Muscle layer of duodenum (tissue), 2 donors: Measurements from ENCODE around the gene MRPL39.
"Not testable (repeated sequence)": the region's sequence is repeated elsewhere in the genome, so short reads cannot be mapped to it uniquely, and the experiment has no call there.

Source experiments
- H3K27ac ChIP-seq: one replicate; pipeline ENCODE4 v1.7.0; 2013; ENCODE audit warnings: mild to moderate bottlenecking, low read length
- H3K27me3 ChIP-seq: one replicate; pipeline ENCODE4 v1.7.0; 2013; ENCODE audit warnings: low read depth, mild to moderate bottlenecking, control low read depth, low read length
- H3K36me3 ChIP-seq, 2 donors: one replicate each; pipeline ENCODE4 v1.7.0; 2013; ENCODE audit warnings: low read length in 2 of 2, control low read depth in 1 of 2, mild to moderate bottlenecking in 1 of 2; ENCODE audit not compliant: insufficient read depth in 2 of 2, control insufficient read depth in 1 of 2
- H3K4me1 ChIP-seq, 2 donors: one replicate each; pipeline ENCODE4 v1.7.0; 2013; ENCODE audit warnings: low read length in 2 of 2, mild to moderate bottlenecking in 2 of 2, control low read depth in 1 of 2, moderate library complexity in 1 of 2; ENCODE audit not compliant: insufficient read depth in 2 of 2, control insufficient read depth in 1 of 2
- H3K4me3 ChIP-seq, 2 donors: one replicate each; pipeline ENCODE4 v1.7.0; 2013; ENCODE audit warnings: low read length in 2 of 2, low read depth in 1 of 2, mild to moderate bottlenecking in 1 of 2
- H3K9me3 ChIP-seq, 2 donors: one replicate each; pipeline ENCODE4 v1.7.0; 2013; ENCODE audit warnings: low read length in 2 of 2, control low read depth in 1 of 2, mild to moderate bottlenecking in 1 of 2; ENCODE audit not compliant: control insufficient read depth in 1 of 2
- donor health status: healthy.

The MRPL39 gene

DNA sequence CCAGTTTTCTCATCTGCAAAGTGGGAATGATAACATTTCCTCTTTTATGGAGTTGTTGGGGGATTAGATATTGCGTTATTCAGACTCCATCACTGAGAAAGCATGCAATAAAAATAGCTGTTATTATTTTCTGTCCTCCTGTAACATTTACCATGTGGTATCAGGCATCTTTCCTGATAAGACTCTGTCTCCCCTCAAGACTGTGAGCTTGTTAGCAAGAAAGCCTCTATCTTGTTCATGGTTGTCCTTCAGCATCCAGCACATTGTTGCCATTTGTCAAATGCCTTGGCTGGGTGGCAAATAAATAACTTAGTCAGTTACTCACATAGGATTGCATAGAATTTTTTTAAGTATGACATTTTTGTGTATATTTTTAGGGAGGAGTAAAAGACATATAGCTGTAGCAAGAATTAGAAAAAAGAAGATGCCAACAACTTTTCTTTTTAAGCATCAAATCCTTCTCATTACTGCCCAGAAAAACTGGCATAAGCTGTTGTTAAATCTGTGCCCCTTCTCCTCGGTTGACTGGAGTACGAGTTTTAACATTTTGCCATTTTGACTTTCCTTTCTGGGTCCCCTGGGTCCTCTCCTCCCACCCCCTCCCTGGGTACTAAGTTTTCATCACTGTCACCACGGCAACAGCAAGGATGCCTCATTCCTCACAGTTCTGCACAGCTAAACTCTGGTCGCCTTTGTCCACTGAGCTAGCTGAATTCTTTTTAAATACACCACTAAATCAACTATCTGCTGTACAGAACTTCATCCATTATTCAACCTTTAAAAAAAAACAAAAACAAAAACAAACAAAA lies 30.8 kb upstream of the MRPL39 start:
- Histone ChIP-seq H3K27ac (no peak overlapping the region), H3K36me3 (no peaks in the 10 kb centered on the region), H3K27me3 (no peaks in the 10 kb centered on the region), H3K4me1 (peaks cover 0 to 8% of the 10 kb centered on the region in 2 donors), H3K4me3 (peak overlapping the region; percentile 72 to 89), H3K9me3 (no peaks in the 10 kb centered on the region)

DNA sequence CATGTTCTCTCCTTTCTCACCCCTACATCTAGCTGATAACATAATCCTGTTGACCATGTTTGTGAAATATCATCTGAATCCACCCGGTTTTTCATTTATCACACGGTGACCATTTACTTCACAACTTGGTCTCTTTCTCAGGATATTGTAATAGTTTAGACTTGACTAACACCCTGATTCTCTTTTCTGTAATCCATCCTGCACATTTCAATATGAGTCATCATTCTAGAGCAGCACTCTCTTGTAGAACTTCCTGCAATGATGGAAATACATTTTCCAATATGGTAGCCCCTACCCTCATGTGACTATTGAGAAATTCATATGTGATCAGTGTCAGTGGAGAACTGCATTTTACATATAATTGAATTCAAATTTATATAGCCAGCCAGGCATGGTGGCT lies 29.4 kb upstream of the MRPL39 start:
- H3K4me1 ChIP-seq: peaks cover 0 to 8% of the 10 kb centered on the region in 2 donors
- no peak overlapping the region for H3K27ac ChIP-seq
- no peaks in the 10 kb centered on the region for H3K36me3 ChIP-seq
- no peaks in the 10 kb centered on the region for H3K9me3 ChIP-seq
- H3K4me3 ChIP-seq: no peak overlapping the region
- no peaks in the 10 kb centered on the region for H3K27me3 ChIP-seq

DNA sequence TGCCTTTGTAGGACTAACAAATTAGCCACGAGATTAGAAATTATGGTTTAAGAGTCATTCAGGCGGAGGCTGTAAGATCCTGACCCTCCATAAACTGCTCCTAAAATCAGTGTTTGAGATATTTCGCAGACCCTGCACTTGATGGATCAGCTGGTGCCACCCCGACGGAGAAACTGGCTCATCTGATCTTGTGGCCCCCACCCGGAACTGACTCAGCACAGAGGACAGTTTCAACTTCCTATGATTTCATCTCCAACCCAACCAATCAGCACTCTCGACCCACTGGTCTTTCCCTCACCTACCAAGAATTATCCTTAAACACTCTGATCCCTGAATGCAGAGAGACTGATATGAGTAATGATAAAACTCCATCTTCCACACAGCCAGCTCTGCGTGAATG lies 28.0 kb upstream of the MRPL39 start:
- H3K27me3 ChIP-seq: no peaks in the 10 kb centered on the region
- no peaks in the 10 kb centered on the region for H3K36me3 ChIP-seq
- H3K4me3 ChIP-seq: no peak overlapping the region
- peaks cover 0 to 8% of the 10 kb centered on the region in 2 donors for H3K4me1 ChIP-seq
- no peak overlapping the region for H3K27ac ChIP-seq
- no peaks in the 10 kb centered on the region for H3K9me3 ChIP-seq

DNA sequence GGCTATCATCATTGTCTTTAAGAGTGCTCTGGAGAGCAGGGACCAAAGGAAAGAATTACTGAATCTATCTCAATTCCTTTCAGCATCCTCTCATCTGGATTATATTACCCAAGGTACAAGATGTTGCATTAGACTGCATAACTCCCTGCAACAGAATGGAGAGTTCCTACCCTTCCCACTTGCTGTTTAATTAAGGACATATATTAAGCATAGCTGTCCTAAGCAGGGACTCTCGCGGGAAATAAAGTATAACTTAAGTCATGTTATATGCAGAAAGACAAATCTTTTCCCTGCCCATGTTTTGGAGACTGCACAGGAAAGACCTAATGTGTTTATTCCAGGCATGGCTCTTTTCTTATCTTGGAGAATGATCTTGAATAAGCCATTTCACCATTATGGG lies 25.0 kb upstream of the MRPL39 start:
- no peaks in the 10 kb centered on the region for H3K4me1 ChIP-seq
- no peaks in the 10 kb centered on the region for H3K9me3 ChIP-seq
- H3K27me3 ChIP-seq: no peaks in the 10 kb centered on the region
- H3K4me3 ChIP-seq: no peak overlapping the region
- no peak overlapping the region for H3K27ac ChIP-seq
- H3K36me3 ChIP-seq: no peaks in the 10 kb centered on the region

DNA sequence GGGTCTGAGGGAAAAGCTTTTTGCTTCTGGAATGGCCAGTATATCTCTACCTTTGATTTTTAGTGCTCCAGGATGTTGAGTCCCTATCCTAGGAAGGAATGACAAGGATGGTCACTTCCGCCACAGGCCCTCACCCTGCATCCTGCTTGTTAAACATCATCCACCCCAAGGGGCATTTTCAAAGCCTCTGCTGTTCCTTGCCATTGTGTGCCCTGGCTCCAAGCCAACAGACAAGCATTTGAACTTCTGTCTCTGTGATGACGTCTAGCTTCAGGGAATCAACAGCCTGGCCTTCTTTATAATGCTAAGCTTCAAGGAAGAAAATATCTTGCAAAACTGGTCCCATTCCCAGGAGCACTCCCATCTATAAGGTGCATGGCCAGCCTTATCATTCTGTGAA lies 19.5 kb upstream of the MRPL39 start:
- Histone ChIP-seq H3K27ac (peak overlapping the region; percentile 4), H3K27me3 (no peaks in the 10 kb centered on the region), H3K4me3 (no peak overlapping the region), H3K36me3 (no peaks in the 10 kb centered on the region), H3K4me1 (peaks cover 0 to 5% of the 10 kb centered on the region in 2 donors), H3K9me3 (no peaks in the 10 kb centered on the region)

DNA sequence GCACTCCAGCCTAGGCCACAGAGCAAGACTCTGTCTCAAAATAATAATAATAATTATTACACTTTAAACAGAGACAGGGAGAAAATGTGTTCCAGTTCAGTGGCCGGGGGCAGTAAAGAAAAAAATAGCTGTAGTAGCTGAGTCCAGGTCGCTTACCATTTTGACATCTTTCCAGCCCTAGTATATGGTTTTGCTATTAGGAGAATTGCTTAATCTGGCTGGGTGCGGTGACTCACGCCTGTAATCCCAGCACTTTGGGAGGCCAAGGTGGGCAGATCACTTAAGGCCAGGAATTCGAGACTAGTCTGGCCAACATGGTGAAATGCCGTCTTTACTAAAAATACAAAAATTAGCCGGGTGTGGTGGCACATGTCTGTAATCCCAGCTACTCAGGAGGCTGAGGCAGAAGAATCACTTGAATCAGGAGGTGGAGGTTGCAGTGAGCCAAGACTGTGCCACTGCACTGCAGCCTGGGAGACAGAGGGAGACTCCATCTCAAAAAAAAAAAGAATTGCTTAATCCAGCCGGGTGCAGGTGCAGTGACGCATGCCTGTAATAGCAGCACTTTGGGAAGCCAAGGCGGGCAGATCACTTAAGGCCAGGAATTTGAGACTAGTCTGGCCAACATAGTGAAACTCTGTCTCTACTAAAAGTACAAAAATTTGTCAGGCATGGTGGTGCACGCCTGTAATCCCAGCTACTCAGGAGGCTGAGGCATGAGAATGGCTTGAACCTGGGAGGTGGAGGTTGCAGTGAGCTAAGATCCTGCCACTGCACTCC lies 18.7 kb upstream of the MRPL39 start:
- H3K4me1 ChIP-seq, H3K36me3 ChIP-seq, H3K9me3 ChIP-seq, H3K27me3 ChIP-seq, H3K27ac ChIP-seq, H3K4me3 ChIP-seq: not testable (repeated sequence)

DNA sequence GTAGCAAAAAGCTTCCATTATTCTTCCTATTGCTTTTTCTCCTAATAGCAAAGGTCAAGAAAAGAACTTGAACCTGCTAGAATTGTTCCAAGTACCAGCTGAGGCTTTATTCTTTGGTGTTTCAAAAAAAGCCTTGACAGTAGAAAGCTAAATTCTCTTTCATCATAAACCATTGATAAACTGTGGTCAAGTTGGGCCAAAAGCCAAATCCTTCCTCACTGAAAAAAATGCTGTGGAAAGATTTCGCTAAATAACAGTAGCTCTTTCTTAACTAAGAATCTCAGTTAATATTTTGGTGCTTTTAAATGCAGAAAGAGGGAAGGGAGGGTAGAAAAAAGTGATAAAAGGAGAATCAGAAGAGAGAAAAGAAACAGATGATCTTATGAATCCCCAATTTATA lies 17.8 kb upstream of the MRPL39 start:
- no peaks in the 10 kb centered on the region for H3K27me3 ChIP-seq
- H3K27ac ChIP-seq: no peak overlapping the region
- no peaks in the 10 kb centered on the region for H3K36me3 ChIP-seq
- no peaks in the 10 kb centered on the region for H3K9me3 ChIP-seq
- H3K4me3 ChIP-seq: no peak overlapping the region
- H3K4me1 ChIP-seq: peaks cover 0 to 5% of the 10 kb centered on the region in 2 donors

DNA sequence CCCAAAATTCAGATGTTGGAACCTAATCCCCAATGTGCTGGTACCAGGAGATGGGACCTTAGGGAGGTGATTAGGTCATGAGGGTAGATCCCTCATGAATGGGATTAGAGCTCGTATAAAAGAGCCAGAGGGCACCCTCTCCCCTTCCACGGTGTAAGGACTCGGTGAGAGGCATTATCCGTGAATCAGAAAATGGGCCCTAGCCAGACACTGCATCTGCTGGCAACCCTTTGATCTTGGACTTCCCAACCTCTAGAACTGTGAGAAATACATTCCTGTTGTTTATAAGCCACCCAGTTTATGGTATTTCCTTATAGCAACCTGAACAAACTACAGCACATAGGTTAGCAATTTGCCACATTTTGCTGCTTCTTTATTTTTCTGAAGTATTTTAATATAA lies 17.2 kb upstream of the MRPL39 start:
- H3K9me3 ChIP-seq: no peaks in the 10 kb centered on the region
- H3K4me3 ChIP-seq: no peak overlapping the region
- no peak overlapping the region for H3K27ac ChIP-seq

DNA sequence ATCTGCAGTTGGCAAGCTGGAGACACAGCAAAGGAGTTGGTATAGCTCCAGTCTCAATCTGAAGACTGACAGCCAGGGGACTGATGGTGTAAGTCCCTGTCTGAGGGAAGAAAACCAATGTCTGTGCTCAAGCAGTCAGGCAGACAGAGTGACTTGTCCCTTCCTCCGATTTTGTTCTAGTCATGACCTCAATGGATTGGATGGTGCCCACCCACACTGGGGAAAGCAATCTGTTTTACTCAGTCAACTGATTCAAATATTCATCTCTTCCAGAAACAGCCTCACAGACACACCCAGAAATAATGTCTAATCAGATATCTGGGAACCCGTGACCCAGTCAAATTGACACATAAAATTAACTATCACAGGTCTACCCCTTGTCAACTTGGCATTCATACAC lies 11.9 kb upstream of the MRPL39 start:
- Histone ChIP-seq H3K36me3 (no peaks in the 10 kb centered on the region), H3K9me3 (no peaks in the 10 kb centered on the region), H3K4me1 (no peaks in the 10 kb centered on the region), H3K27ac (no peak overlapping the region), H3K27me3 (no peaks in the 10 kb centered on the region), H3K4me3 (no peak overlapping the region)

More for the DNA sequence above, 17.2 kb upstream of the MRPL39 start:
- no peaks in the 10 kb centered on the region for H3K36me3 ChIP-seq
- peaks cover 0 to 5% of the 10 kb centered on the region in 2 donors for H3K4me1 ChIP-seq
- H3K27me3 ChIP-seq: no peaks in the 10 kb centered on the region

DNA sequence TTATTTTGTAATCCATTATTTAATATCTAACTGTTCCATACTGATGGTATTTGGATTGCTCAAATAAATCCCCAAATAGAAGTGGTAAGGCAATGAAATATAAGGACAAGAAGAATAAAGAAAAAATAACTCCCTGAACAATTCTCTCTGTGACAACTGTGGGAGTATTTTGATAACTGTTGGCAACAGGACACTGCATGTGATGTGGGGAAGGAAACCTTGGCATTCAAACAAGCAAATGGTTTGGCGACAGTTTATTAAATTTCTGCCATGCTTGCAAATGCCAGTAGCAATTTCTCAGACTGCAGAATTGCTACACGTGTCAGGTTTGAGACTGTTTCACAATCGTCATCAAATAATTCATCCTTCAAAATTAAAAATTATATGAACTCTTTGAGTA lies 8.6 kb upstream of the MRPL39 start:
- no peak overlapping the region for H3K4me3 ChIP-seq
- H3K9me3 ChIP-seq: no peaks in the 10 kb centered on the region
- no peaks in the 10 kb centered on the region for H3K27me3 ChIP-seq
- H3K36me3 ChIP-seq: no peaks in the 10 kb centered on the region
- H3K27ac ChIP-seq: no peak overlapping the region
- H3K4me1 ChIP-seq: no peaks in the 10 kb centered on the region

DNA sequence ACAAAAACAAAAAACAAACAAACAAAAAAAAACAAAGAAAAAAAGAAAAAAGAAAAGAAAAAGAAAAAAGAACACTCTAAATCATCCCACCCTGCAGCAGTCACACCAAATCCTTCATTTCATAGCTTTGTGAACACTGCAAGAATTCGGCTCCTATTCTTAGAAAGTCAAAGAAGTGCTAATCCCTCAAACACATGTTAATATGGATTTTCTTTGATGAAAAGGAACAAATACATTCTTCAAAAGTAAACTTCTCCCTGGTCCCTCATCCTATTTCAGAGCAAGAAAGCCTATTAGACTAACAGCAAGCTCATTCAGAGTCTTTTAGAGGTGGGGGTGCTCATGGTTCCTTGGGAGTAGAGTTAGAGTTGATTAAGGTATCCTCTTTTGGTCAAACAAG lies 7.2 kb upstream of the MRPL39 start:
- H3K27me3 ChIP-seq: no peaks in the 10 kb centered on the region
- H3K4me3 ChIP-seq: no peak overlapping the region
- H3K27ac ChIP-seq: no peak overlapping the region
- H3K4me1 ChIP-seq: no peaks in the 10 kb centered on the region
- no peaks in the 10 kb centered on the region for H3K36me3 ChIP-seq
- no peaks in the 10 kb centered on the region for H3K9me3 ChIP-seq
